ENCODE results near the gene TMEM54.

The TMEM54 gene, protein sequence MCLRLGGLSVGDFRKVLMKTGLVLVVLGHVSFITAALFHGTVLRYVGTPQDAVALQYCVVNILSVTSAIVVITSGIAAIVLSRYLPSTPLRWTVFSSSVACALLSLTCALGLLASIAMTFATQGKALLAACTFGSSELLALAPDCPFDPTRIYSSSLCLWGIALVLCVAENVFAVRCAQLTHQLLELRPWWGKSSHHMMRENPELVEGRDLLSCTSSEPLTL

GRCh38 chr1:32900956-32901822, at the start of gene TMEM54:
TSS of gene TMEM54 (minus strand) at chr1:32901389. CDS start at chr1:32901238, 151 bp downstream.
- no peak for DNase-seq

DNA sequence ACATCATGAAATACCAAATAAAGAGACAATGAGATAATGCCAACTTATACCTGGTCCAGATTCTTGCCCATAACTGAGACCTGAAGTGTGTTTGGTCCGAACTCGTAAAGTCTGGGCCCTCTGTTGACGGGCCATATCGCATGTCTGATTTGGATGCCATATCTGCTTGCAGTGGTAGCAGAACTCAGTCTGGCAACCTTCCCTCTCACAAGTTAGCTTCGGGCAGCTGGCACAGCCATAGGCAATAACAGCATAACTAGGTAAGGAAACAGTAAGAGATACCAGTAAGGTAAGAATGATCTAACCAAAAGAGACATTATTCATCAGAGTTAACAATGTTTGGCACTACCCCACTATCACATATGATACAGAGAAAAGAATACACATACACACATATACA, 48.3 kb upstream of the TMEM54 start:
- DNase-seq = no peak

- no peak for DNase-seq
Observed at GRCh38 chr1:32948905-32949304, 47.7 kb upstream of the TMEM54 start.

- no peak for DNase-seq
Observed at GRCh38 chr1:32948390-32948722, 47.2 kb upstream of the TMEM54 start.

DNA sequence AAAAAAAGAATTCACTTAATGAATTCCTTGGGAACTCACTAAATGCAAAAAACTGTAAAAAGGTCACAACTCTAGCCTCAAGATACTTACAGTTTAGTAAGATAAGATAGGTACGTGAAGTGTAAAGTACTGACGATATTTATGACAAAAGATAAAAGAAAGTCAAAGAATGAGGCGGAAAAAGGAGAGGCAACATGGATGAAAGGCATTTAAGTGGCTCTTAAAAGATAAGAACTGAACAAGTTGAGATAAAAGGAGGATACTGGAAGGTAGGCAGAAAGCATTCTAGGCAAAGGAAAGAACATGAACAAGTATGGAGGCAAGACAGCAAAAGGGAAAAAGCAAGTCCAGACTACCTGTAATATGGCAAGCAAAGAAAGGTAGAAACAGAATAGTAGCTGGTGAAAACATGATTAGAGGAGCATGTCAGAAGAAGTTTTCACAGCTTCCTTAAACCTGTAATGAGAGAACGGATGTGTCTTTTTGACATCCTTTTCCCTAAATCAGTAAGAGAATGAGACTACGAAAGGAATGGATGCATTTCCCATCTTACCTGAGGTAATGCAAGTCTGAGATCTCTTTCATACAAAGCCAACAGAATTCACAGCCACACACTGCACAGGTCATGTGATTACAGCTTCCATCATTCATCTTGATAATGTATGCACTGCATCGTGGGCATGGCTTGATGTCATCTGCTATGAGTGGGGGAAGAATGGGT, 46.6 kb upstream of the TMEM54 start:
- DNase-seq = no peak

DNA sequence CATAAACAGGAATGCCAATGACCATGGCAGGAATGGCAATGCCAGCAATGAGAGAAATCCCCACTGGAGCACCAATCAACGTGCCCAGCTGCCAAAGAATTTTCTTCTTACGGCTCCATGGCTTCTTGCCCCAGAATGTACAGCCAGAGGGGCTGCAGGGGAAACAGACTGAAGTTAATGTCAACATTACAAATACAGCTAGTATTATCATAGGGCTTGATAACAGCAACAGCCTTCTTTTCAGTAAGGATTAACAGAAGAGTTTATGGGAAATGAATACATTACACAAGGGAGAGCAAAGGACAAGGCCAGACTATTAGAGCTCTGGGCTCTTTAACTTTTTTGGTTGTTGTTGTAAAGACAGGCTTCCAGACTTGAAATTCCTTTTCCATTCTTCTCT, 45.2 kb upstream of the TMEM54 start:
- no peak for DNase-seq

DNA sequence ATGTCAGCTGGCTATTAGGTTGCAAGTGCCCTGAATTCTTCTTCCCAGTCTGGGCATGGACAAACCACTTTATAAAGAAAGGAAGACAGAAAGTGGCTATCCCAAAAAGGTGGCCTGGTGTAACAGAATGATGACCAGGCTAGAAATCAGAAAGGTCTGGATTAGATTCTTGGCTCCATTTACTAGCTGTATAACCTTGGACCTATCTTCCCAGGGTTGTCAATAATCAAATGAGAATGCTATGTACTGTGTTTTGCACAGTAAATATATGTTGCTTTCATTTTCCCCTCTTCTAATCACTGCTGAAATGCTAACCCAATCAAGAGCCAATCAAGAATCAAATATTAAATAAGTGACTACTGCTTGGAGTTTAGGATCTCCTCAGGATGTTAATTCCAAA, 43.0 kb upstream of the TMEM54 start:
- no peak for DNase-seq

DNA sequence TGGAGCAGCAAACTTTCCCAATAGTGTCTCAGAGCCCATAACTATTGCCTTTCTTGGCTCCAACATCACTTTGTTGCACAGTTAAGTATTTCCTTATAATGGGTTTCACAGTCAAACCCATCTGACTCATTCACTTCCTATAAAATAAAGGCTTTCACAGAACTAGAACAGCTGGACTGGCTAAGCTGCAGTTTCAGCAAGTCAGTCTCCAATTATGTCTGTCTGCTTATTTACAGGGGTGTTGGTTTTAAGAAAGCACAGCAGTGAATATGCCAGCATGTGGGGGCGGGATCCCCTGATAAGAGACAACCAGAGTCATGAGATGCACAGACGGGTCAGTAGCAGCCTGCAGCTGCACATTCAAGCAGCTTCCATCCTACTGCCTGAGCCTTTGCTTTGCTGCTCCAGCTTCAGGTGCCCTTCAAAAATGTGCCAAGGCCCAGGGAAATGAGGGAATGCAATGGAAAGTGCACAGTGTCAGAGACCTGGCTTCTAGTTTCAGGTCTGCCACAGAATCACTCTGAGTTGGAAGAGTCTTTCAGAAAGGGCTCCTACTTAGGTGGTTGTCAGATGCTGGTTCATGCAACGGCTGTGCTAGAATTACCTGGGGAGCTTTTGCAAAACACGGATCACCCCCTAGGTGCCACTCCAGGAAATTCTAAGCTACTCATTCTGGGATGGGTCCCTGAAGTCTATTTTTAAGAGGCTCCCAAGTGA, 38.6 kb upstream of the TMEM54 start:
- DNase-seq = peak in 1 of 2 donors; percentile 32

DNA sequence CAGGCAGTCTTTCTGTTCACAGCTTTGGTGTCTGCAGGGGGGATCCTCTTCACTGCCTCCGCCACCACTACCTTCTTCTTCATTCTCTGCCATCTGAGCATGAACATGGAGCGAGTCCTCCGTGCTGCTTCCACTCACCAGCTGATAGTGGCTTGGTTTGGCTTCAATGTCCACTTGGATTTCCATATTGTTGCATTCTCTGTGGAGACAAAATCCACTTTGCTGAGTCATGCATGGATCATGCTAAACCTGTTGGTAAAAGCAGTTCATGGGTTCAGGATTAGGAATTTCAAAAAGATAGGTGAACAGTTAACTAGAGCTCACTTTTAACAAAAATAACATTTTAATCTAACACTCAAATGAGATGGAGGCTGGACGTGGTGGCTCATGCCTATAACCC, 35.9 kb upstream of the TMEM54 start:
- DNase-seq = no peak

- no peak for DNase-seq
Observed at GRCh38 chr1:32934535-32934934, 33.3 kb upstream of the TMEM54 start.

GRCh38 chr1:32933742-32934322, 32.6 kb upstream of the TMEM54 start:
- no peak for DNase-seq

DNA sequence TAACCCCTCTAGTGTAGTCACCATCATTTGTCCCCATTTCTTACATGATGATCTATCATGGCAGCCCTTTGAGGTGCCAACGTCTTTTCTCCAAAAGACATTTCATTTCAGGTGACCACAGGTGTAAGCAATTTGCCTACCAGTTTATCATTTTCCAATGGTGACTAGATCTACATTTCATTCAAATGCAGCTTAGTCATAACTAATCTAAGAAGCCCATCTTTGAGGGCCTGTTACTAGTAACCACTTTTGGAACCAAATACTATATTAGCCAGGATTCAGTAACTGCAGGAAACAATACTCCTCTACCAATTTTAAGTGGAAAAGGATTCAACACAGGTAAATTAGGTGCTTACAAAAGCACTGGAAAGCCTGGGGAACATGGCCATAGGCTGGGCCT, 30.6 kb upstream of the TMEM54 start:
- no peak for DNase-seq

DNA sequence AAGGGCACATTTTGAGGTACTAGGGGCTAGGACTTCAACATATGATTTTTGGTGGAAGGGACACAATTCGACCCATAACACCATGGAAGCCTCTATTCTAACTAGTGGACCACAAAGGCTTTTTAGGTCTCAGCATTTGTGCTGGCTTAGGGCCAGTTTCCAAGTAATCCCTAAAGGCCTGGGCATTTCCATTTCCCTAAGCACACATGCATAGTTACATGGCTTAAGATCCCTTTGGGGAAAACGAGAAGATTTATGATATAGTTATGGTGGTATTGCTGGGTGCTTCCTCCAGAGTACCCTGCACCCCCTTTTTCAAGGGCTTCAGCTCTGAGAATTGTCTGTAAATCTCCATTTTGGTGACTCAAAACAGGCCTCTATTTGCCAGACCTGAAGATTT, 28.2 kb upstream of the TMEM54 start:
- DNase-seq = no peak

DNA sequence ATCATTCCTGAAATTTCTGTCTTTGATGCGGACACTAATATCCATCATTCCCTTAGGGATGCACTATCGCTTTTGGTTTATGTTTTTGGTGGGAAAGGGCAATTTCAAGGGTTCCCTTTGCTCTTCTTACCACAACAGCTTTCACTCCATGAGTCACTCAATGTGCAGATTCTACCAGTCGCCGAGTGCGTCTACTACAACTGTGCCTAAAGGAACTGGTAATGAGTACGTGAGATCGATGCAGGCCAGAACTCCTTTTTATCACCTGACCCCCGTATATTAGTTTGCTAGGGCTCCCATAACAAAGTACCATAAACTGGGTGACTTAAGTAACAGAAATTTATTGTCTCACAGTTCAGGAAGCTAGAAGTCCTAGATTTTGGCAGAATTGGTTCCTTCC, 27.5 kb upstream of the TMEM54 start:
- no peak for DNase-seq

DNA sequence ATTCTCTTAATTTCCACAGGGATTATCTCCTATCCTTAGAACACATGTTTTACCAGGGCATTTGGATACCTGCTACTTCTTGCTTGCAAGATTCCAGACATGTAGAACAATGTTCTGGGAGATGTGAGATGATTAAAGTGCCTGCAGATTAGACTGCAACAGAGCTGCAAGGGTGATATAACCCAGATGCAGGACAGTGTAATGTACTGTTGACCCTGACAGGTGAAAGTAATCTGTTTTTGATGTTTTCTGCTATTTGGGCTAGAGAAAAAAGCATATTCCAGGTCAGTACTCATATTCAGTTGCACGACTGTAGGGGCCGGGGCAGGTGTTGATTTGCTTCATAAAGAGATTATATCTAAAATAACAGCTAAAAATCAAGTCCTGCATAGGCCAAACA, 27.1 kb upstream of the TMEM54 start:
- DNase-seq = no peak

DNA sequence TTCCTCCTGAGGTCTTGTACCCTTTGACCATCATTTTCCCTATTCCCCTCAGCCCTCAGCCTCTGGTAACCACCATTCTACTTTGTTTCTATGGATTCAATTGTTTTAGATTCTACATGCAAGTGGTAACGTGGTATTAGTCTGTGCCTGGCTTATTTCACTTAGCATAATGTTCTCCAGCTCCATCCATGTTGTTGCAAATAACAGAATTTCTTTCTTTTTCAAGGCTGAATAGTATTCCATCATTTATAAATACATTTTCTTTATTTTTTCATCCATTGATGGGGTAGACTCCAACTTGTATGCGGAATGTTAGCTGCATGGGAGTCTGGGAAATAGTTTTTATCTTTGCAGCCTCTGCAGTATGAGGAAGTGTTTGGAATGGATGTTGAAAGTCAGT, 26.3 kb upstream of the TMEM54 start:
- DNase-seq = no peak

DNA sequence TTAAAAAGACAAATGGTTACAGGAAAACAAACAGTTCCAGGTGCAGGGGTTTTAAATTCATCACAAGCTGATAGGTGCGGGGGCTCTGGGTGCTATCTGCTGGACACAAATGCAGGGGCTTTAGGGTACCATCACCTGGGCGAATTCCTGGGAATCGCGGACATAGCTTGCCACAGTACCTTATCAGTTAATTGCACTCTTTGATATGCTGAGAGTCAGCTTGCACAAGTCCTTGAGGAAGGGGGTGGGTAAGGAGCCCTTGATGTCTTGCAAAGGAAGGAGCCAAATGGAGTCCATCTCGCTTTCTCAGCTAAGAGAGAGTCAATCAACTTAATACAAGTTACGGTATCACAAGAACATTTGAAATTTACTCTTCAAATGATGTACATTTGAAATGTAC, 25.4 kb upstream of the TMEM54 start:
- DNase-seq = no peak

- DNase-seq = peak in 1 of 2 donors; percentile 26
Observed at GRCh38 chr1:32925403-32926162, 24.4 kb upstream of the TMEM54 start.

DNA sequence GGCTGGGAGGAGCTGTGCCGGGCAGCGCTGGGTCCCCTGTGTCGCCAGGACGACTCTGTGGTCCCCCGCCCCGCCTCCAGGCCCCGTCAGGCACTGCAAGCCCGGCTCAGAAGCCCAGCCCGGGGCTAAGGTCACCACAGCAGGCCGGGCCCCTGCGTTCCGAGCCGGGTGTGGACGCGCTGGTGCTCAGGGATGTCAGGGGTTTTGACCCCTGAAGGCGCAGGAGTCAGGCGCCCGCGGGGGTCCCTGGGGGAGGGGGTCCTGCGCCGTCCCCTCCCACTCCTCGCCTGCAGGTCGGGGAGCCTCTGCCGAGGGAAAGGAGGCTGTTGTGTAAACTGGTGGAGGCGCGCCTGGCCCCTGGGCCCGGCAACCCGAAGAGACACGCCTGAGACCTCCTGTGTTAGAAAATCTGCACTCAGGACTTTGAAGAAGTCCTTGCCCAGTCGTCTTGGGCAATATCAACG, 23.7 kb upstream of the TMEM54 start:
- DNase-seq = no peak

DNA sequence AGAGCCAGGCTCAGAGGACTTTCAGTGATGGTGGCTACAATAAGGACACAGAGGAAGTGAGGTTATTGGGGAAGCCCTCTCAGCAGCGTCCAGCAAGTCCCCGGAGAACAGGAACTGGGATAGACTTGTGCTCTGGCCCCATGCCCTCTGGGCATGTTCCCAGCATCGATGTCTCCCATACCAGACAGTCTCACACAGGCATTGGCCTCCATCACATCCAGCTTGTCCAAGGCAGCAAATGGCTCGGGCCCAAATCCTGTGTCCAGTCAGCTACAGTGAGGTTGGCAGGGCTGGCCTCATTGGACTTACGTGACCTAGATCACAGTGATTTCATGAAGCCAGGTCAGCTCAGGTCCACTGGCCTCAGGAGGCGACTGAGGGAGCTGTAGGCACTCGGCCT, 19.6 kb upstream of the TMEM54 start:
- DNase-seq = no peak

- DNase-seq = no peak
Observed at GRCh38 chr1:32919811-32920733, 18.9 kb upstream of the TMEM54 start.

All from CD4-positive, alpha-beta T cell treated with Interferon alpha-2 for 1 hour (primary cell).